HG02642 (cell line): Measurements from ENCODE around the gene TBL3.
"Not testable (repeated sequence)": the region's sequence is repeated elsewhere in the genome, so short reads cannot be mapped to it uniquely, and the experiment has no call there.

Source experiments
- ATAC-seq: cut with Tn5 transposase; IDR thresholded peaks from one replicate; pipeline ENCODE4 v1.9.1; 2021; ENCODE audit warnings: mild to moderate bottlenecking; ENCODE audit not compliant: unreplicated experiment, poor library complexity

Gene TBL3

DNA sequence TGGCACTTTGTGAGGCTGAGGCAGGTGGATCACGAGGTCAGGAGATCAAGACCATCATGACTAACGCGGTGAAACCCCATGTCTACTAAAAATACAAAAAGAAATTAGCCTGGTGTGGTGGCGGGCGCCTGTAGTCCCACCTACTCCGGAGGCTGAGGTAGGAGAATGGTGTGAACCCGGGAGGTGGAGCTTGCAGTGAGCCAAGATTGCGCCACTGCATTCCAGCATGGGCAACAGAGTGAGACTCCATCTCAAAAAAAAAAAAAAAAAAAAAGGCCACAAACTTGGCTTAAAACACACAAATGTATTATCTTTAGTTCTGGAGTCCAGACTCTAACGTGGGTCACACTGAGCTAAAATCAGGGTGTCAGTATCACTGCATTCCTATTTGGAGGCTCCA, 39.9 kb downstream of the TBL3 start:
- not testable (repeated sequence) for ATAC-seq

DNA sequence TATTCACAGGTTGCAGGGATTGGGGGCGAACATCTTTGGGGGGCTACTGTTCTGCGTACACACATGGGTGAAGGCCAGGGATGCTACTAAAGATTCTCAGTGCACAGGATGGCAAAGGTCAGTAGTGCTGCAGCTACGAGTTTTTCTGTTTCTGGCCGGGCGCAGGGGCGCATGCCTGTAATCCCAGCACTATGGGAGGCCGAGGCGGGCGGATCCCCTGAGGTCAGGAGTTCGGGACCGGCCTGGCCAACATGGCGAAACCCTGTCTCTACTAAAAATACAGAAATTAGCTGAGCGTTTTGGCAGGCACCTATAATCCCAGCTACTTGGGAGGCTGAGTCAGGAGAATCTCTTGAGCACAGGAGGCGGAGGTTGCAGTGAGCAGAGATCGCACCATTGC, 41.7 kb downstream of the TBL3 start:
- ATAC-seq: no peak

DNA sequence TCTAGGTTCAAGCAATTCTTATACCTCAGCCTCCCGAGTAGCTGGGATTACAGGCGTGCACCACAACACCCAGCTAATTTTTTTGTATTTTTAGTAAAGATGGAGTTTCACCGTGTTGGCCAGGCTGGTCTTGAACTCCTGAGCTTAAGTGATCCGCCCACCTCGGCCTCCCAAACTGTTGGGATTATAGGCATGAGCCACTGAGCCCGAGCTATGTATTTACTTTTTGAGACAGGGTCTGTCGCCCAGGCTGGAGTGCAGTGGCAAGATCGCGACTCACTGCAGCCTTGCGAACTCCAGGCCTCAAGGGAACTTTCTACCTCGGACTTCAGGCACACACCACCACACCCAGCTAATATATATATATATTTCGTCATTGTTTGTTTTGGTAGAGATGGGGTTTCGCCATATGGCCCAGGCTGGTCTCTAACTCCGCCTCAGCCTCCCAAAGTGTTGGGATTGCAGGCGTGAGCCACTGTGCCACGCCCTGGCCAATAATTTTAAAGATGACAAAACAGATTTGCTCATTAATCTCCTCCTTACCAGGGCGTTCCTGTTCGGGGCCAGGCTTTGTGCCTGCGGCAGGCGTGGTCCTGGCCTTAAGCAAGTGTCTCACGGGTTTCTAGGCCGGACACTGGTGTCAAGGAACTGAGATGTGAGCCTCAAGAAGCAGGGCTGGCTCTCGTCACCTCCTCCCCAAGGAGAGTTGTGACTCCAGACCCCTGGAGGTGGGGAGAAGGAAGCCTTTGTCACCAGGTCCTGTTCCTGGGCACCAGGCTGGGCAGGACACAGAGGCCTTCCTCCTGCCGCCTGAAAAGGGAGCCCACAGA, 43.5 kb downstream of the TBL3 start:
- no peak for ATAC-seq

DNA sequence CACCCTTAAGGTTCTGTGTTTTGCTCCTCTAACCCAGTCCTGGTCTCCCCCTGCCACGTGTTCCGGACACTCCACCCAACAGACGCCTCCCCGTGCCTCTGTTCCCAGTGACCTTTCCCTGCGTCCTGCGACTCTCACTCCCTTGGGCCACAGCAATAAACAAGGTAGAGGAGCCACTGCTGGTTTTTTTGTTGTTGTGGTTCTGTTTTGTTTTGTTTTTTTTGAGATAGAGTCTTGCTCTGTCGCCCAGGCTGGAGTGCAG, 44.0 kb downstream of the TBL3 start:
- ATAC-seq: no peak

DNA sequence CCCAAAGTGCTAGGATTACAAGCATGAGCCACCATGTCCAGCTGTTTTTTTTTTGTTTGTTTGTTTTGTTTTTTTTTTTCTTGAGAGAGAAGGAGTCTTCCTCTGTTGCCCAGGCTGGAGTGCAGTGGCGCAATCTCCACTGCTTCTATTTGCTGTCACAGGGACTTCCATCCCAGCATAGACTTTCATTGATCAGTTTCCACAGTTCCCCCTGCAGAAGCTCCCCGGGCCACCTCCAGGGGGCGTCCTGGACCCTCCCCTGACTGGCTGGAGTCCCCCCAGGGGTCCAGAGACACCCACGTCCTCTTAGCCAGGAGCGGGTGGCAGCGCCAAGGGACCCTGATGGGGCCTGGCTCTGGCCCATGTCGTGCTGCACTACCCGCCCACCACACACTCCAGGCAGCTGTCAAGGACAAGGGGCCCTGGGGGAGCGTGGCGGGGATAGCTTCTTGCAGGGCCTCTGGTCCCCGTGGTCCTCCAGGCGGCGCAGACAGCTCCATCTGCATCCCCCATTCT, 44.6 kb downstream of the TBL3 start:
- no peak for ATAC-seq

DNA sequence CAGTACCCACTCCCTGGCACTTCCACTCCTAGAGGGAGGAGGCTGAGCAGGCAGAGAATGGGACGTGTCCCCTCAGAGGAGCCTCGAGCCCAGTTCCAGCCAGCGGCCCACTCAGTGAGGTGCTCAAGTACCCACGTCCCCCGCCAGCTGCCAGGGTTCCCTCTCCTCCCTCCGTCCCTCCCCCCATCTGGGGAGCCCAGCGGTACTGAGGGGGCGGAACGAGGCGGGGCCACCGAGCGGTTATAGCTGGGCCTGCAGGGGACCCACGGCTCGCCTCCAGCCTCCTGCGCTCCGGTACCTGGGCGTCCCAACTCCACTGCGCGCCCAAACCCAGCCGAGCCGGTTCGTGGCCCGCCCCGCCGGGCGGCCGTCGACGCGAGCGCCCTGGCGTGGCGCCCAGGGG, 47.7 kb downstream of the TBL3 start, which contains the start of gene NPW:
TSS of gene NPW (plus strand) at position 268 of the 403 bp plus-strand sequence.
- no peak for ATAC-seq

DNA sequence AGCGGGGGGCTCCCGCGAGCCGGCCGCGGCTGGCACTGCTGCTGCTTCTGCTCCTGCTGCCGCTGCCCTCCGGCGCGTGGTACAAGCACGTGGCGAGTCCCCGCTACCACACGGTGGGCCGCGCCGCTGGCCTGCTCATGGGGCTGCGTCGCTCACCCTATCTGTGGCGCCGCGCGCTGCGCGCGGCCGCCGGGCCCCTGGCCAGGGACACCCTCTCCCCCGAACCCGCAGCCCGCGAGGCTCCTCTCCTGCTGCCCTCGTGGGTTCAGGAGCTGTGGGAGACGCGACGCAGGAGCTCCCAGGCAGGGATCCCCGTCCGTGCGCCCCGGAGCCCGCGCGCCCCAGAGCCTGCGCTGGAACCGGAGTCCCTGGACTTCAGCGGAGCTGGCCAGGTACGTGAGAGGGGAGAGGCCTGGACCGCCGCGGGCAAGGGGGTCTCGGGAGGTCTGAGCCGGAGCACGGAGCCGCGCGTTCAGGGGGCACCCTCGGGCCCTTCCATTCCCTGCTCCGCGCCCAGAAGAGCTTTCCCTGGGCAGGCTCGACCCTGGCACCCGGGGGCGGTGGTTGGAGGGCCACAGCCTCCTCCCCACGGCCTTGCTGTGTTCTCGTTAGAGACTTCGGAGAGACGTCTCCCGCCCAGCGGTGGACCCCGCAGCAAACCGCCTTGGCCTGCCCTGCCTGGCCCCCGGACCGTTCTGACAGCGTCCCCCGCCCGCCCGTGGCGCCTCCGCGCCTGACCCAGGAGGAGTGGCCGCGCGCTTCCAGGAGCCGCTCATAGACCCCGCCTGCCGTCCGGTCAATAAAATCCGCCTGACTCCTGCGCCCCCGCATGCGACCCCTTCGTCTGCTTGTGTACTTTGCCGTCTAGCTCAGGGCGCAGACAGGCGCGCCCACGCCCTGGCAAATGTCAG, 48.3 kb downstream of the TBL3 start:
- ATAC-seq: no peak

DNA sequence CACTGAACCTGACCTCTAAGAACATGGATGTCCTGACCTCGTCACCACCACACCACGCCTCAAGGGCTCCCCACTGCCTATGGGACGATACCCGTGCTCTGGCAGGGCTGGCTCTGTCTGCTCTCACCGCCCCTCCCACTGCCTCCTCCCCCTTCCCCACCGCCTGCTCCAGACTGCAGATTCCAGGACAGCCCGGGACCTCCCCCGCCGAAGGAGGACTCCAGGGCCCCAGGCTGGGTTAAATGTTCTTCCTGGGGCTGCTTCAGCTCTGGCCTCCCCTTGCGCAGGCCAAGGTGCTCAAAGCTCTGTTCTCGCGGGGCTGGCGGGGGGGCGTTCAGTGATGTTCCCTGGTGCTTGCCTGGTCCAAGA, 50.9 kb downstream of the TBL3 start:
- peak; percentile 6 for ATAC-seq

DNA sequence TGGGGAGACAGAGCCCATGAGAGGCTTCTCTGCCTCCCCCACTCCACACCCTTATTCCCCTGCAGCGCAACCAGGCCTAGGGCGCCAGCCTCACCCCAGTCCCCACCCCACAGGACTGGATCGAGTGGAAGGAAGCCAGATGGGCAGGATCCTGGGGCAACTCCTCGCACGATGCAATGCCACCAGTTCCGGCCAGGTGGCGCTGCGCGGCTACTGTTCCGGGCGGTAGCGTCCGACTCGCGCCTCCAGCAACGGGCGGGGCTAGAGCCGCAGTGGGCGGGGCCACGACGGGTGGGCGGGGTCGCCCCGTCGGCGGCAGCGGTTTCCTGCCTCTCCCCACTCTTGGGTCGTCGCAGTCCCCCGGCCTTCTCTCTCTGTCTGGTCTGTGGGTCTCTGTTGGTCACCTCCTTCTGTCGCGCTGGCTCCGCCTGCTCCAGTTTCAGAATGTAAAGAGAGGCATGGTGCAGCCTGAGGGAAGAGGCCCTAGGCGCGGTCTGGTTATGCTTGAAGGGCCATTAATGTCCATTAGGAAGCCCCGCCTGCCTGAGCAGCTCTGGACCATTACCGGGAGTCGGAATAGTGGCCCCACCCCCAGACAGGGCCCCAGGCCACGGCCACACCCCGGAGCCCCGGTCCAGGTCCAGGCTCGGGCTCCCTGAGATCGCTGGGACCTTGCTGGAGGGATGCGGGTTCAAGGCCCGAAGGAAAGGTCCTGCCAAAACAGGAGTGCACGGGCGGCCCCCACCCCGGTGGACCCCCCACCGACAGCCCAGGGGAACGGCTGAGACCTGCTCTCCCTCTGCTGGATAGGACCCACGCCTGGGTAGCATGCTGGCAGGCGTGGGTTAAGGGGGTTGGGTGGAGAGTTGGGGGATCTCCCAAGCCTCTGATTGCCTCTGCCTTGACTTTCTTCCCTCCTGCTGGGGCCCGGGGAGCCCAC, 51.5 kb downstream of the TBL3 start:
- ATAC-seq: peak; percentile 75

DNA sequence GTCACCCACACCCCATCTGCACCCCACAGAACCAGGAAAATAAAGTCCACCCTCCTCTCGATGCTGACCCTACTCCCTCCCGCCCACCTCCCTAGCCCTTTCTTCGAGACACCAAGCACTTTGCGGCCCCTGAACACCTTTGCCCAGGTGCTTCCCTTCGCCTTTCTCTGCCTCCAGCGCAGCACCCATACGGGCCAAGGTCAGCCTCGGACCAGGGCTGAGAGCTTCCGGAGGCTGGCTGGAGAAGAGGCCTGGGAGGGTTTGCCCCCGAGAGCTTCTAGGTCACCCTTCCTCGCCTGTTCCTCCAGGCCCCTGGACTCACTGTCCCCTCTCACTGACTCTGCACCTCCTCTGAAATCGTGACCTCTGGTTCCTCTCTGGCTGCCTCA, 52.2 kb downstream of the TBL3 start:
- ATAC-seq: no peak

DNA sequence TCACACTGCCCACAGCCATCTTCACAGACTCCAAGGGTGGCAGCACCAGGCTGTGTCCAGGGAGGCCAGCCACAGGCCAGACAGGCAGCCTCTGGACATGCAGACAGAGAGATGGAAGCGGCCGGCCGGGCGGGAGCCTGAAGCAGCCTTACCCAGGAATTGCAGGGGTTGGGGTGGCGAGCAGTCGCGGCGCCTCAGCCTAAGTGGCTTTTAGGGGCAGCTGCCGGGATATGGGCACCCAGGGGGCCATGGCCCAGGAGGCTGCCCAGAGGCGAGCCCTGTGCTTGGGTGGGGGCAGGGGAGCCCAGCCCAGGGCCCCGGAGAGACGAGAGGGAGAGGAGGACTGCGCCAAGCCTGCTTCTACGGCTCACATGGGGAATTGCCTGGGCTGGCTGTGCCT, 53.4 kb downstream of the TBL3 start:
- ATAC-seq: no peak

DNA sequence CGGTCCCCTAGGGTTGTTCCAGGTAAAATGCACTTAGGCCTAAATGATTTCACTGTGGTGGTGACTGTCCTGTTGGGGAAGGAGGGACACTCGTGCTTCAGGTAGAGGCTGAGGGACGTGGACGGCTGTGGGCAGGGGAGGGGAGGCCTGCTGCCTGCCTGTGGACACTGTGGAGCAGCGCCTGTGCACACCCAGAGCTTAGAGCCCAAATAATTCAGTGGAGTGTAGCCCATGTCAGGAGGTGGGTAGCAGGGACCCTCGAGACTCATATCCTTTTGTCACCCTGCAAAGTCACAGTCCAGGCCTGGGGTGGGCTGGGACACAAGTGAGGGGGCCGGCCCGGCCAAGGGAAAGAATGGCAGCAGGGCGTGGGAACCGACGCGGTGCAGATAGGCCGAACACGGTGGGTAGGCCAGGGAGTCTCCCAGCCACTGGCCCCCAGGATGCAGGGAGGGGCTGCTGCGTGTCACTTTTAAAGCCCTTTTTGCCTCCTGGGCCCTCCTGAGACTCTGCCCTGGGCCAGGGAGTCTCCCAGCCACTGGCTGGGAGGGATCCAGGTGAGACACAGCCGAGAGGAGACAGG, 54.1 kb downstream of the TBL3 start:
- ATAC-seq: no peak

DNA sequence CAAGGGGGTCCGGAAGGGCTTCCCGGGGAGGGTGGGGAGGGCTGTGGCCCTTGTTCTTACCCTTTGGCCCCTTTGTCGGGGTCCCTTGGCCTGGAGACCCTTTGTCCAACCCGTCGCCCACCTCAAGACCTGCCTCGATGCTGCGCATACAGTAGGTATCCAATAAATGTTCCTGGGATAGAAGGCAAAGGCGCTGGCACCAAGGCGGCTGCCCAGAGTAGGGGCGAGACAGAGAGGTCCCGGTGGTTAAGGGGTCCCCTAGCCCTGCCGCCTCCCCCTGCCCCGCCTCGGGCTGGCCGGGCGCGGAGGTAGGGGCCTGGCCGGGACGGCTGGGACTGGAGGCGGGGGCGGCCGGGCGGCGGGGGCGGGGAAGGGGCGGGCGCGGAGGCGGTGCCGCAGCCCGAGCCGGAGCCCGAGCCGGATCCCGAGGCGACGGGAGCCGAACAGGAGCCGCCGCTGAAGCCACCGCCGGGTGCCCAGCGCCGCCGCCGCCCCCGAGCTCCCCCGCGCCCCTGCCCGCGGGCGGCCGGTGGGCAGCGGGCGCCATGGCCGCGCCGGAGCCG, 54.7 kb downstream of the TBL3 start, which contains the start of gene NHERF2:
TSS of gene NHERF2 (plus strand) at position 442 of the 563 bp plus-strand sequence. CDS start at position 546, 104 bp downstream.
- ATAC-seq: no peak

DNA sequence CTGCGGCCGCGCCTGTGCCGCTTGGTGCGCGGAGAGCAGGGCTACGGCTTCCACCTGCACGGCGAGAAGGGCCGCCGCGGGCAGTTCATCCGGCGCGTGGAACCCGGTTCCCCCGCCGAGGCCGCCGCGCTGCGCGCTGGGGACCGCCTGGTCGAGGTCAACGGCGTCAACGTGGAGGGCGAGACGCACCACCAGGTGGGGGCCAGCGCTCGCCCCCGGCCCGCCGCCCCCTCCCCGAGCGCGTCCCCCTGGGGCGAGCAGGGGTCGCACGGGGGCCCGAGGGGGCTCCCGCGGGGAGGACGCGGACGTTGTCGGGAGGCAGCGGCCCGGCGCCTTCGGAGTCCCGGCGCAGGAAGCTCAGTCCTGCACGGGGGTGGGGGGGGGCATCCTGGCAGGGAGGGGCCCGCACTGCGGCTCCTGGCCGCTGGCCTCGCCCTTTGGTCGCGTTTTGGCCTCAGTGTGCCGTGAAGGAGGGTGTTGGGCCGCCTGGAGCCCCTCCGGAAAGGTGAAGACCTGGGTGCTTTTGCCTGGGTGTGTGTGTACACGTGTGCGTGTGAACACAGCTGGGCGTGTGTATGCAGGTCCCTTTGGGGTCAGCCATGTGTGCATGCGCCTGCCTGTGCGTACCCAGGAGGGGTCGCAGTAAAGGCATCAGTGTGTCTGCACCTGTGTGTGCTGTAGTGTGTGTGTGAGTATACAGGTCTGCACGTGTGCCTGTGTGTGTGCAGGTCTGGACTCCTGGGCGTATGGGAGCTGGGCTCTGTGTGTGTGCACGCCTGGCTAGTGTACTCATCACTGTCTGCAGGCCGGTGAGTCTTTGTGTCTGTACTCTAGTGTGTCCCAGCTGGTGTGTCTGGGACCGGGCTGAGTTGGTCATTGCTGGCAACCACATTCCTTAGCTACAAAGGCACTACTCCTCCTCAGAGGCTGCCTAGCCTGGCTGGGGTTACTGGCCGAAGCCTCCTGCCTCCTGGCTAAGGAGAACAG, 55.5 kb downstream of the TBL3 start:
- ATAC-seq: no peak

DNA sequence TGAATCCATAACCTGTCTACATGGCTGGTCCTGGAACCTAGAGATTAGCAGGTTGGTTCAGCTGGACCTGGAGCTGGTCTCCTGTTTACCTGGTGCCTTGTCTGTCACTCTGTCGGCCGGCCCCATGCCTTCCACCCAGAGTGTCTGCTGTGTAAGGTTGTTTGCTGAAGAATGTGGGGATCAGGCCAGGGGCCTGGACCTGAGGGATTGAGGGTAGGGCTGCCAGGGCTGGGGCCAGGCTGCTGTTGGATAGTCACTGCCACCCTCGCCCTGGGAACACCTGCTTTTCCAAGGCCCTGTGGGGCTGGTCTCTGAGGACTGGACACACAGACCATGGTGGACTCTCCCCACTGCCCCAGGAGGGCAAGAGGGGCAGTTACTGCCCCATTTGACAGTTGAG, 56.3 kb downstream of the TBL3 start:
- ATAC-seq: no peak

DNA sequence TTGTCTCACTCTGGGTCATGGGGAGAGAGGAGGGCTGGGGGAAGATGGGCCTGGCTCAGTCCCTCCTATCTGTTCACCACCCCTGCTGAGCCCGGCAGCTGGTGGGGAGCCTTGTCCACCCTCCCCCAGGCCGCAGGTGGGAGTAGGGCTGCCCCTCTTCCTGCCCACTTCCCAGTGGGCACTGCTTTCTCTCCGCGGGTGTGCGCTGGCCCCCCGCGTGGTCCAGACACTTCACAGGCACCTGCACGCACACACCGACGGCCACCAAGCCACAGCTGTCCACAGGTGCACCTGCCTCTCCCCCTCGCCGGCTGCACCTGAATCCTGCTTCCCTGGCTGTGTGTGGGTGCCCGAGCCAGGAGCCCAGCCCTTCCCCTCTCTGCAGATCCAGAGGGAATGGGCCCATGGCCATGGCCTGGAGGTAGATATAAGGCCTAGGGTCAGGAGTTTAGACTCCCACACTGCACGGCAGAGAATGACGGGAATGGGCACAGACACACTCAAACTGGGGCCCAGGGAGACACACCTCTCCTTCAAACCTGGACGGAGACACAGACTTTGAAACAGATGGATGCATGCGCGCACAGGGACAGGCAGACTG, 56.9 kb downstream of the TBL3 start:
- no peak for ATAC-seq

DNA sequence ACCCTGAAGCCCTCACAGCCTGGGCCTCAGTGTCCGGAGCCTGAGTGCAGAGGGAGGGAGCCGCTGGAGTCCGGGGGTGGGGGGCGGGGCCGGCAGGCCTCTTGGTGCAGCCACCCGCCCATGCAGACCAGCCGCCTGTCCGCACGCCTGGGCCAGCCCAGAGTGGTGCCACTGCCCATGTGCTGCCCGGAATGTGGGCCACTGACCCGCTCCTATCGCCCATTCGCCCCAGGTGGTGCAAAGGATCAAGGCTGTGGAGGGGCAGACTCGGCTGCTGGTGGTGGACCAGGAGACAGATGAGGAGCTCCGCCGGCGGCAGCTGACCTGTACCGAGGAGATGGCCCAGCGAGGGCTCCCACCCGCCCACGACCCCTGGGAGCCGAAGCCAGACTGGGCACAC, 57.5 kb downstream of the TBL3 start:
- no peak for ATAC-seq

DNA sequence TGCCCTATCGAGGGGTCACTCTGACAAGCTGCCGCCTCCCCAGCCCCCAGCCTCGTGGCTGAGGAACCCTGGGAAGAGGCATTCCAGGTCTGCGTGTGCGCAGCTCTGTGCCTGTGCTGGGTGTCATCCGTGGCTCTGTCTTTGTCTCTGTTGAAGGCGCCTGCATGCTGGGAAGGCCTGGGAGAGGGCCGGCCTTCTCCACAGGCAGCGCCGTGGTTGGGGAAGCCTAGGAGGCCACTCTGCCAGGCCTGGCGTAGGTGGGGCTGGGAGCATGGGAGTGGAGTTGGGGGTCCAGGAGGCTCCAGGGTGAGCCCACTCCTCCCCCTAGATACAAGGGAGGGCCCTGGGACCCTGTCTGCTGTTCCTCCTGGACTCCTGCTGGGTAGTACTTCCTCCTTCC, 58.2 kb downstream of the TBL3 start:
- no peak for ATAC-seq
